NCI-H1092 treated with DMSO at 0.1 percent for 48 hours (cell line): ENCODE measurements around the gene KLF15.

Experiments used
- DNase-seq: peaks from one replicate; lab custom pipeline; 2025; lab: John Stamatoyannopoulos, UW

KLF15 gene

DNA sequence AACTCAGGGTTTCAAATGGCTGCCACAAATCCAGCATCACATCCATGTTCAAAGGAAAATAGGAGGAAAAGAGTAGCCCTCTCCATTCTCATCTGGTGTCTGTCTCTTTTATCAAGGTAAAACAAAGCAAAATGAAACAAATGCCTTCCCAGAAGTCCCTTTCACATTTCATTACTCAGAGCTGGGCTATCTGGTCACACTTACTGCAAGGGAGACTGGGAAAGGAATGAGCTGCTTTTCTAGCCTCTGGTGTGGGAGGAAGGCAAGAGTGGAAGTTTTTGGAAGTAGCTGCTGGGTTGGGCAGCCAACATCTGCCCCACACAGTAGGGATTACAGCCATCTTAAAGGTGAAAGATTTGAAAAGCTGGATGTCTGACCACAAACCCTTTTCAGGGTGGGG, 51.8 kb downstream of the KLF15 start:
- no peak for DNase-seq

DNA sequence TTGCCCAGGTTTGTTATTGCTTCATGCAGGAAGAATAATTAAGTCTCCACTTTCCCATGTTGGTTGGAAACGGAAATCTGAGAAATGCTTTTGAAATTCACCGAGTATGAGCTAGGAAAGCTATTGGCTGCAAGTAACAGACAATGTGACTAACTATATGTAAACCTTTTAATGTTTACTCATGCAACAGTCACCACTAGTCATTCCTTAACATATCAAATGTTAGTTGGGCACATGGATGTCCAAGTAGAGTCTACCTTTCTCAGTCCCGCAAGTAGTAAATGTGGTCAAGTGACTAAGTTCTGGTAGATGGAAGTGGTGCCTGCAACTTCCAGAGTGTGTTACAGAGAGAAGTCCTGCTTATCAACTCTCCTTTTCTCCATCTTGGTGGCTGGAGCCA, 52.5 kb downstream of the KLF15 start:
- DNase-seq: no peak

DNA sequence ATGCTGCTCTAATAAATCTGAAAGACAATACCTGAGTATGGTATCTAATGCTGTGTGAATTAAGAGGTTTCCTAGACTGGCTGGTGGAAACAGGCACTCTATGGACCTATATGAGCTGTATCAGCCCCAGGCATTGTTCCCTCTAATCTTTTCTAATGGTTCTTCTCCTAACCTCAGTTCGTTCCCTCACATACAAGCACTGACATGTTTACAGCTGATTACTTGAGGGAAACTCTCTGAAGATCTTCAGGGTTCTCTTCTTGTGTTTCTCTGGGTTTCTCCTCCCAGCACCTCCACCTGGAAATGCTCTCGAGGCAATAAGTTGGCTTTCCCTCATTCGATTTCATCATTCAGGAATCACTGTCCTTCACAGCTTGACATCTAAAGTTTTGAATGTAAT, 52.9 kb downstream of the KLF15 start:
- DNase-seq: no peak

DNA sequence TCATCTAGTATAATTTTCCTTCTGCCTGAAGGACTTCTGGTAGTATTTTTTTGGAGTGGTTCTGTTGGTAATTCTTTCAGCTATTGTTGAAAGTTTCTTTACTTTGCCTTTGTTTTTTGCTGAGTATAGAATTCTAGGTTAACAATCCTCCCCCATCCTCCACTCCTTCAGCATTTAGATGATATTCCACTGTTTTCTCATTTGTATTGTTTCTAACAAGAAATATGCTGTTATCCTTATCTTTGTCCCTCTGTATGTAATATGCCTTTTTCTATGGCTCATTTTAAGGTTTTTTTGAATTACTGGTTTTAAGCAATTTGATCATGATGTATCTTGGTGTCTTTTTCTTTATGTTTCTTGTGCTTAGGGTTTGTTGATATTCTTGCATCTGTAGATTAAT, 53.9 kb downstream of the KLF15 start:
- no peak for DNase-seq

DNA sequence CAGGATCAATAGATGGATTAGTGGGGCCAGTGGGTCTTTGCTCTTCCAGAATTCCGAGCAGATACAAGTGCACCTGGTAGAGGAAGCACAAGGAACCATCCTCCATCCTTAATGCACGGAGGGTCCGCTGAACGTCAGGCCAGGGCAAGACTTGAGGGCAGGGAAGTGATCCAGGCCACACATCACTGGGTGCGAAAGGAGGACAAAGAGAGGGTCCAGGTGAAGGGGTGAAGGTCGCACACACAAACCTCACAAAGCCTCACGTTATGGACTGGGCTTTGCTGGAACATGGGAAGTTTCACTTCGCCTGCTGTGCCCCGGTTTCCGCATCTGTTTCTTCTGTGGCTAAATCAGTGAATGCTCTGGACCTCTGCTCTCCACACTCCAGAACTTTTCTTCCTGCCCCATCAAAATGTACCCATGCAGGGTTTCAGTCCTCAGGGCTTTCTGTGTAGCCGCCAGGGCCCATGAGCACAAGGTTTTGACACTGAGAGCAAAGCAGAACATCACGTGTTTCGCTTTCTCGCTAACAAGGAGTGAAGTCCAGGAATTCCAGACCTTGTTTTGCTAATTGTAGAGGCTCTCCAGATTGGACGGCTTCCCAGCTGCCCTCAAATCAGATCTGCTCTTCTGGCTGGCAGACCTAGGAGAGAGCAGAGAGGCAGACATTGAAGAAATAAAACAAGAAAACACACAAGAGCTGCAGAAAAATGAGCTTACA, 56.3 kb downstream of the KLF15 start:
- no peak for DNase-seq

DNA sequence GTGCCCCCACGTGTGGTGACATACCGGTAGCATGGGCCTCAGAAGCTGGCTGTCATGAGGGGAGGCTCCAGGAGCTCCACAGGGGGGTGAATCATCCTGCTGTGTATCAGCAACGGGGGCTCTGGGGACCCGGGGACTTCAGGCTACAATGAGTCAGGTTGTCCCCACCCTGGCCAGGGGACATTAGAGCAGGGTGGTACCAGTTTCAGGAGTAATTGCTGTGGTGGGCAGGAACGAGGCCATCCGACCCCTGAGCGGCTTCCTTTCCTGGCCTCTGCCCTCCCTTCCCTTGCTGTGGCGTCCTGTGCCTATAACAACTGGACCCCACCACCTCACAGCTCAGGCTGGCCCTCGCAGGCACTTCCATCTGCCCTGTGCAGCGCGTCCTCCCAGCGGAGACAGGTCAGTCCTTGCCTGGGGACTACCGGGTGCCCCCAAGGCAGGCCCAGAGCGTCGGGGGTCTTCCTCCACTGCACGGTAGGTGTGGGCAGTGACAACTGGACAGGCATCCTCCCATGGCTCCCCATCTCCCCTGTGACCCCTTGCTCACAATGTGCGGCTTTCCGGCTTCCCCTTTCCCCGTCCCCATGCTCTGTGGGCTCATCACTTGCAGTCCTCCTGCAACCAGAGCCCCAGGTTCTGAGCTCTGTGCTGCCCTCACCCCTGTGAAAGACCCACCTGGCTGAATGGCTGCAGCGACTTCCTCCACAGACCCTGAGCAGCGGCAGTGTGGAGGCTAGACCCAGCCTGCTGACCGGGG, 57.0 kb downstream of the KLF15 start:
- DNase-seq: no peak

DNA sequence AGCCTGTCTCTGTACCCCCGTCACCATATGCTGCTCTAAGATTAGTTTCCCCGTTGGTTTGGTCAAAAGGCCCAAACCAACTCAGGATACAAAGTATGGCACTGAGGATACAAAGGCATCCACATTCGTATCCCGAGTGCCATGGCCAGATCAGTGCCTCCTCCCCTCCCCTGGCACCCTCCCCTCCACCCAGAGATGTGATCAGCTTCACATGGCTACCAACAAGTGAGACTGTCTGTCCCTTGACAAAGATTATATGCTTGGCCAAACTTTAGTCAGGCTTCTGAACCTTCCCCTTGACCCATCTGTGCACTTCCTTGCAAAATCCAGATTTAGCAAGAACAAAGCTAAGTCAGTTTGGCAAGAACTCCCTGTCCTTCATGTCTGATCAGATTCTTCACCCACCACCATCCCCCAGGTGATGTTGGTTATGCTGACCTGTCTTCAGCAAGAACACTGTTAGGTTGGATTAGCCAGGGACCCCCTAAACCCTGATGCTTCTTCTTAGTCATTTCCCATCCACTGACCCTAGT, 61.7 kb downstream of the KLF15 start:
- DNase-seq: no peak

DNA sequence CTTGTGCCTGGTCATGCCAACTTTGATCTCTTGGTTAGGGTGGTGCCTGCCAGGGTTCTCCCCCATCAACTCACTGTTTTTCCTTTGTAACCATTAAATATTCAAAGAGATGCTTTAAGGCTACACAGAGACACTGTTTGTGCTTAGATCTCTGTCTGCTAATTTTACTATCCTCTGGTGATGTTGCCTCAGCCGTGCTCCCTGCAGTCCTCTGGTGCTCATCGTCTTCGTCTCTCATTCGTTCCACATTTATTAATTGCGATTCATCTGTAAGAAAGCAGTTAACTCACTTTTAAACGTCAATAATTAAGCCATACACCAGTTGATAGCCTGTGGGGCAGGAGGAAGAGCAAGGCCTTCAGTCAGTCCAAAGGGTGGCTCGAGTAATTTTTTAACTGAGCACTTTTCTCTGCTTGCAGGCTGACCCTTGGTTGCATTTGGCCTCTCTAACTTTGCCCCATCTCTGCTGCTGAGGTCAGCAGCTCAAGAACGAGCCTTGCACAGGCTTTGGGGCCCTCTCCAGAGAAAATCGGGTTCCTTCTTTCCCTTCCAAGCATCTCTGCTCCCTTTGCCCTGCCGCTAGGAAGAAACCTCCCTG, 62.9 kb downstream of the KLF15 start:
- DNase-seq: no peak

DNA sequence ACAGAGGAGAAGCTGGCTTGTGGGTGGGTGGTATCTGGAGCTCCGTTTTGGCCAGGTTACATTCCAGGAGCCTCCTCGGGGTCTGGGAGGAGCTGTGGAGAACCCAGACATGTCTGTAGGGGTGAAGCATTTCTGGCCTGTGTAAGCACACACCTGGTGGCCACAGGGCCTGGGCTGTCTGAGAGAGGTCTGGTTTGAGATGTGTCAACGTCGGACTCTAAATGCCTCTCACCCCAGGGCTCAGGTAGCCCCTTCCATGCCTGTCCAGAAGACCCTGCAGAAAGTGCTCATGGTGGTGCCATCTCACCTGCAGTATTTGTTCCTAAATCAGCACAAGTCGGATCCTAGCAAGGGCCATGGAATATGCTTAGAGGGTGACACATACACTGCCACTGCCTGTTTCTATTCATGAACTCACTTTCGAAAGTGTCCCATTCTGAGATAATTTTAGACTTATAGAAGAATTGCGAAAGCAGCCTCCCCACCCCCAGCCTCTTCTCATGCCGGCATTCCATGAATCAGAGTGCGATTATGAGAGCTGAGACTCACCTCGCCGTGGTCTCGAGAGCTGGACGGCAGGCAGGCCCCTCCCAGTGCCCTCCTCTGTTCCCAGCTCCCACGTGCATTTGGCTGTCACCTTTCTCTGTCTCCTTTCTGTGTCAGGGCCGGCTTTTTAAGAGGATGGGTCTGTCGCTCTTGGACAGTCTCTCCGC, 63.7 kb downstream of the KLF15 start:
- DNase-seq: no peak
